Gastrocnemius medialis (tissue), 4 donors: ENCODE measurements around the gene NSRP1.

Experiments
- POLR2A ChIP-seq, 2 donors: fragments of 450-650 bp; IDR thresholded peaks; one replicate each; pipeline ENCODE4 v1.6.1; 2017; ENCODE audit warnings: antibody characterized with exemption in 2 of 2, mild to moderate bottlenecking in 2 of 2, moderate library complexity in 2 of 2
- TF ChIP-seq, protein P1 (sequence below), 5 experiments: fragments of 450-650 bp in 3 of 5; fragments of 200-600 bp in 2 of 5; sonication (generic) in 2 of 5; IDR thresholded peaks in 4 of 5; conservative IDR thresholded peaks in 1 of 5; 1 replicate in 4 of 5; 2 replicates in 1 of 5; pipeline ENCODE4 v1.5.1; 2016 to 2019; ENCODE audit warnings: antibody characterized with exemption in 5 of 5, mild to moderate bottlenecking in 3 of 5, moderate library complexity in 3 of 5

DNA sequence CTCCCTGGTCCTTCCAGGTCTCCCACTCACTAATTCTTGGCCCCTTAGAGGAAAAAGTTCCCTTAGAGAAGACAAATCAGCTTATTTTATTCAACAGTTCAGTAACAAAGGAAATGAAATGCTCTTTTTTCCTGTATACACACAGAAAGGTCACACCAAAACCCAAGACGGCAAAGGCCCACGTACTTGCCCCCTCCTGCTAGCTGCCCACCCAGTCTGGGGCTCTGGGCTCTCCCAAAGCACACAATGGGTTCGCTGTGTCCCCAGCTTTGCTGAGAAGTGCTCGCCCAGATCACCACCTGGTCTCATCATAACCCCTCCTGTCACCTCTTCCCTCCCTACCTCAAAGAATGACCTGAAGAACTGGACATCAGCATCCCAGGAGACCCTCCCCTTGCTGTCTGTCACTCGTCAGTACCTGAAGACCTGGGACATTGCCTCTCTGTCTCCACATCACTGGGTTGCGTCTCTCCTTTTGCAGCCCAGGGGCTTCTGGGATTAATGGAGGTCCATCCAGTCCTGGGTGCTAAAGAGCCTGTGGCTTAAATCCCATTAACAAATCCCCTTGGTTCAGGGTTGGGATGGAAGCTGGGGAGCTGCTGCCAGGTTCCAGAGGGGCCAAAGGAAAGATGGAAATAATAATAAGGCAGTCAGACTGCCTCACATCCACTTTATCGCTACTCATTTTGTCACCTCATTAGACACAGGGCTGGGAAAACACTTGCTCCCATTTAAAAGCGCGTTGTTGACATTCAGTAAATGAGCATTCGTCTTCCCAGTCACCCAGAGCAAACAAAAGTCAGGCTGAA lies 115.6 kb downstream of the NSRP1 start:
- TF ChIP-seq, protein P1, sequence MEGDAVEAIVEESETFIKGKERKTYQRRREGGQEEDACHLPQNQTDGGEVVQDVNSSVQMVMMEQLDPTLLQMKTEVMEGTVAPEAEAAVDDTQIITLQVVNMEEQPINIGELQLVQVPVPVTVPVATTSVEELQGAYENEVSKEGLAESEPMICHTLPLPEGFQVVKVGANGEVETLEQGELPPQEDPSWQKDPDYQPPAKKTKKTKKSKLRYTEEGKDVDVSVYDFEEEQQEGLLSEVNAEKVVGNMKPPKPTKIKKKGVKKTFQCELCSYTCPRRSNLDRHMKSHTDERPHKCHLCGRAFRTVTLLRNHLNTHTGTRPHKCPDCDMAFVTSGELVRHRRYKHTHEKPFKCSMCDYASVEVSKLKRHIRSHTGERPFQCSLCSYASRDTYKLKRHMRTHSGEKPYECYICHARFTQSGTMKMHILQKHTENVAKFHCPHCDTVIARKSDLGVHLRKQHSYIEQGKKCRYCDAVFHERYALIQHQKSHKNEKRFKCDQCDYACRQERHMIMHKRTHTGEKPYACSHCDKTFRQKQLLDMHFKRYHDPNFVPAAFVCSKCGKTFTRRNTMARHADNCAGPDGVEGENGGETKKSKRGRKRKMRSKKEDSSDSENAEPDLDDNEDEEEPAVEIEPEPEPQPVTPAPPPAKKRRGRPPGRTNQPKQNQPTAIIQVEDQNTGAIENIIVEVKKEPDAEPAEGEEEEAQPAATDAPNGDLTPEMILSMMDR (IDR thresholded peaks at IDR 0.05 in 4 of 5, conservative IDR thresholded peaks at IDR 0.05 in 1 of 5): no peak
- no peak for TF ChIP-seq POLR2A (IDR thresholded peaks at IDR 0.05)
